ENCODE measurements around the gene ATAD3B.

The ATAD3B gene

GRCh38 chr1:1437904-1438376, 33.6 kb upstream of the ATAD3B start:
- no peak for DNase-seq (ENCODE audit: low read depth)
- H3K4me3 ChIP-seq (ENCODE audit: control insufficient read depth, low read depth, low read length) = no peak overlapping the region
- TF ChIP-seq CTCF (conservative IDR thresholded peaks at IDR 0.05; ENCODE audit: control insufficient read depth, insufficient read depth, low read depth, low read length) = no peak

- no peak for DNase-seq (ENCODE audit: low read depth)
- no peak overlapping the region for H3K4me3 ChIP-seq (ENCODE audit: control insufficient read depth, low read depth, low read length)
- TF ChIP-seq CTCF (conservative IDR thresholded peaks at IDR 0.05; ENCODE audit: control insufficient read depth, insufficient read depth, low read depth, low read length) = no peak
Measured at GRCh38 chr1:1438531-1439381, 32.8 kb upstream of the ATAD3B start.

GRCh38 chr1:1439546-1440261, 31.9 kb upstream of the ATAD3B start:
- H3K4me3 ChIP-seq (ENCODE audit: control insufficient read depth, low read depth, low read length) = no peak overlapping the region
- DNase-seq (ENCODE audit: low read depth) = no peak
- no peak for TF ChIP-seq CTCF (conservative IDR thresholded peaks at IDR 0.05; ENCODE audit: control insufficient read depth, insufficient read depth, low read depth, low read length)

- no peak for TF ChIP-seq CTCF (conservative IDR thresholded peaks at IDR 0.05; ENCODE audit: control insufficient read depth, insufficient read depth, low read depth, low read length)
- no peak for DNase-seq (ENCODE audit: low read depth)
- no peak overlapping the region for H3K4me3 ChIP-seq (ENCODE audit: control insufficient read depth, low read depth, low read length)
Measured at GRCh38 chr1:1440262-1441001, 31.1 kb upstream of the ATAD3B start.

GRCh38 chr1:1441002-1441888, 30.3 kb upstream of the ATAD3B start:
- peak; percentile 82 for TF ChIP-seq CTCF (conservative IDR thresholded peaks at IDR 0.05; ENCODE audit: control insufficient read depth, insufficient read depth, low read depth, low read length)
- no peak overlapping the region for H3K4me3 ChIP-seq (ENCODE audit: control insufficient read depth, low read depth, low read length)
- DNase-seq (ENCODE audit: low read depth) = peak; percentile 19
